ENCODE measurements around the gene APOB. TPM values are rescaled to one million over a fixed set of nuclear protein-coding genes. Genes with fewer than 3 reads are reported as not detected.

The APOB gene
- total RNA-seq, 1 experiment from 2014 or later: 234 TPM

- ChIA-PET CTCF (no interaction called here), POLR2A (no interaction called here)
- H3K4me1 Mint-ChIP-seq (ENCODE audit: low read depth, unreplicated experiment): peaks cover 5% of the 10 kb centered on the region
- DNase-seq: no peak
- H3K27me3 Mint-ChIP-seq (ENCODE audit: insufficient read depth, unreplicated experiment): no peaks in the 10 kb centered on the region
- H3K27ac Mint-ChIP-seq (ENCODE audit: unreplicated experiment): no peak overlapping the region
- H3K4me1 ChIP-seq: no peaks in the 10 kb centered on the region
- intact Hi-C loops (cut with micrococcal nuclease; ENCODE audit: unreplicated experiment): no loop called here
- BruUV-seq (replicated peaks): no TSS peak
- H3K9me3 Mint-ChIP-seq (ENCODE audit: unreplicated experiment): no peaks in the 10 kb centered on the region
- H3K4me3 Mint-ChIP-seq (ENCODE audit: unreplicated experiment): no peak overlapping the region
- H3K36me3 Mint-ChIP-seq (ENCODE audit: insufficient read depth, unreplicated experiment): peaks cover 86% of the 10 kb centered on the region
- H3K27me3 ChIP-seq (replicated peaks; ENCODE audit: control insufficient read depth, insufficient read depth, low read length): no peaks in the 10 kb centered on the region
- no peak for TF ChIP-seq CTCF (IDR thresholded peaks at IDR 0.05; ENCODE audit: insufficient read depth in 1 of 2, low read depth in 1 of 2, low read length in 1 of 2, severe bottlenecking in 1 of 2, unreplicated experiment in 1 of 2)
- H3K36me3 ChIP-seq (ENCODE audit: control insufficient read depth, insufficient read depth, low read length): peaks cover 23% of the 10 kb centered on the region
- no peak overlapping the region for H3K4me3 ChIP-seq (ENCODE audit: low read depth, low read length)
- no peaks in the 10 kb centered on the region for H3K9me3 ChIP-seq
These were observed 6.9 kb downstream of the APOB start for GRCh38 chr2:21036708-21037670.

- H3K36me3 Mint-ChIP-seq (ENCODE audit: insufficient read depth, unreplicated experiment): peaks cover 88% of the 10 kb centered on the region
- ChIA-PET CTCF (no interaction called here), POLR2A (interaction anchor here (0.6 kb wide), 1 partner anchor 569 kb away, joined by 4 read pairs; no protein-coding TSS in a partner anchor)
- TF ChIP-seq CTCF (IDR thresholded peaks at IDR 0.05; ENCODE audit: insufficient read depth in 1 of 2, low read depth in 1 of 2, low read length in 1 of 2, severe bottlenecking in 1 of 2, unreplicated experiment in 1 of 2): no peak
- intact Hi-C loops (cut with micrococcal nuclease; ENCODE audit: unreplicated experiment): no loop called here
- Histone ChIP-seq H3K9me3 (no peaks in the 10 kb centered on the region), H3K4me3 (ENCODE audit: low read depth, low read length) (no peak overlapping the region), H3K36me3 (ENCODE audit: control insufficient read depth, insufficient read depth, low read length) (peaks cover 21% of the 10 kb centered on the region), H3K27me3 (replicated peaks; ENCODE audit: control insufficient read depth, insufficient read depth, low read length) (no peaks in the 10 kb centered on the region), H3K4me1 (no peaks in the 10 kb centered on the region)
- H3K4me1 Mint-ChIP-seq (ENCODE audit: low read depth, unreplicated experiment): no peaks in the 10 kb centered on the region
- BruUV-seq (replicated peaks): no TSS peak
- no peak overlapping the region for H3K27ac Mint-ChIP-seq (ENCODE audit: unreplicated experiment)
- no peak overlapping the region for H3K4me3 Mint-ChIP-seq (ENCODE audit: unreplicated experiment)
- H3K27me3 Mint-ChIP-seq (ENCODE audit: insufficient read depth, unreplicated experiment): no peaks in the 10 kb centered on the region
- no peaks in the 10 kb centered on the region for H3K9me3 Mint-ChIP-seq (ENCODE audit: unreplicated experiment)
- no peak for DNase-seq
These were observed 7.7 kb downstream of the APOB start for GRCh38 chr2:21035974-21036707.

GRCh38 chr2:21035282-21035973 lies 8.4 kb downstream of the APOB start:
- Histone ChIP-seq H3K27me3 (replicated peaks; ENCODE audit: control insufficient read depth, insufficient read depth, low read length) (no peaks in the 10 kb centered on the region), H3K9me3 (no peaks in the 10 kb centered on the region), H3K4me3 (ENCODE audit: low read depth, low read length) (no peak overlapping the region), H3K36me3 (ENCODE audit: control insufficient read depth, insufficient read depth, low read length) (peaks cover 18% of the 10 kb centered on the region), H3K4me1 (no peaks in the 10 kb centered on the region)
- no TSS peak for BruUV-seq (replicated peaks)
- no peak for TF ChIP-seq CTCF (IDR thresholded peaks at IDR 0.05; ENCODE audit: insufficient read depth in 1 of 2, low read depth in 1 of 2, low read length in 1 of 2, severe bottlenecking in 1 of 2, unreplicated experiment in 1 of 2)
- intact Hi-C loops (cut with micrococcal nuclease; ENCODE audit: unreplicated experiment): no loop called here
- CTCF ChIA-PET: no interaction called here
- DNase-seq: no peak
- no peaks in the 10 kb centered on the region for H3K9me3 Mint-ChIP-seq (ENCODE audit: unreplicated experiment)
- H3K4me1 Mint-ChIP-seq (ENCODE audit: low read depth, unreplicated experiment): no peaks in the 10 kb centered on the region
- H3K4me3 Mint-ChIP-seq (ENCODE audit: unreplicated experiment): no peak overlapping the region
- no peak overlapping the region for H3K27ac Mint-ChIP-seq (ENCODE audit: unreplicated experiment)
- H3K27me3 Mint-ChIP-seq (ENCODE audit: insufficient read depth, unreplicated experiment): no peaks in the 10 kb centered on the region
- peaks cover 88% of the 10 kb centered on the region for H3K36me3 Mint-ChIP-seq (ENCODE audit: insufficient read depth, unreplicated experiment)
- POLR2A ChIA-PET: interaction anchor here (0.6 kb wide), 1 partner anchor 568 kb away, joined by 4 read pairs; no protein-coding TSS in a partner anchor

All from Caco-2 (cell line).